ENCODE data around the gene TMED7. TPM values are rescaled to one million over a fixed set of nuclear protein-coding genes. Genes with fewer than 3 reads are reported as not detected.
A peak's percentile ranks its signal among the peaks of the same experiment; 100 is the strongest.

The TMED7 gene
- total RNA-seq, 1 experiment from 2014 or later, result 96.1 TPM

- peak; percentile 38 for DNase-seq (ENCODE audit: unreplicated experiment)
- H3K27ac Mint-ChIP-seq (ENCODE audit: low read depth, unreplicated experiment), result no peak overlapping the region
- no peak overlapping the region for H3K4me3 Mint-ChIP-seq (ENCODE audit: unreplicated experiment)
- TF ChIP-seq CTCF (IDR thresholded peaks at IDR 0.05; ENCODE audit: unreplicated experiment), result no peak
- CTCF ChIA-PET, result interaction anchor here (0.6 to 1.7 kb wide), 4 partner anchors 9 to 274 kb away, joined by 3 to 10 read pairs (median 4); no protein-coding TSS in a partner anchor
- no TSS peak for BruUV-seq (replicated peaks)
- H3K27me3 Mint-ChIP-seq (ENCODE audit: insufficient read depth, unreplicated experiment), result no peaks in the 10 kb centered on the region
- no peaks in the 10 kb centered on the region for H3K9me3 Mint-ChIP-seq (ENCODE audit: unreplicated experiment)
- H3K4me1 Mint-ChIP-seq (ENCODE audit: insufficient read depth, unreplicated experiment), result no peaks in the 10 kb centered on the region
- no peaks in the 10 kb centered on the region for H3K36me3 Mint-ChIP-seq (ENCODE audit: insufficient read depth, unreplicated experiment)
- intact Hi-C loops (cut with micrococcal nuclease), result no loop called here
- POLR2A ChIA-PET, result no interaction called here
These were observed 42.4 kb downstream of the TMED7 start for GRCh38 chr5:115583474-115583873.

- ChIA-PET CTCF (interaction anchor here (0.6 to 1.8 kb wide), 5 partner anchors 8 to 272 kb away, joined by 3 to 5 read pairs (median 3); no protein-coding TSS in a partner anchor), POLR2A (interaction anchor here (0.7 kb wide), 1 partner anchor 277 kb away, joined by 3 read pairs; no protein-coding TSS in a partner anchor)
- Mint-ChIP-seq H3K9me3 (ENCODE audit: unreplicated experiment) (peaks cover 9% of the 10 kb centered on the region), H3K27ac (ENCODE audit: low read depth, unreplicated experiment) (no peak overlapping the region), H3K36me3 (ENCODE audit: insufficient read depth, unreplicated experiment) (no peaks in the 10 kb centered on the region), H3K4me1 (ENCODE audit: insufficient read depth, unreplicated experiment) (peaks cover 6% of the 10 kb centered on the region), H3K4me3 (ENCODE audit: unreplicated experiment) (no peak overlapping the region), H3K27me3 (ENCODE audit: insufficient read depth, unreplicated experiment) (no peaks in the 10 kb centered on the region)
- no peak for DNase-seq (ENCODE audit: unreplicated experiment)
- intact Hi-C loops (cut with micrococcal nuclease), result no loop called here
- no peak for TF ChIP-seq CTCF (IDR thresholded peaks at IDR 0.05; ENCODE audit: unreplicated experiment)
- BruUV-seq (replicated peaks), result no TSS peak
These were observed 44.9 kb downstream of the TMED7 start for GRCh38 chr5:115580941-115581340.

GRCh38 chr5:115579747-115580173 lies 46.1 kb downstream of the TMED7 start:
- H3K4me3 Mint-ChIP-seq (ENCODE audit: unreplicated experiment), result no peak overlapping the region
- ChIA-PET POLR2A (interaction anchor here (0.6 kb wide), 1 partner anchor 43 kb away, joined by 3 read pairs; no protein-coding TSS in a partner anchor), CTCF (interaction anchor here (0.6 to 13.3 kb wide), 2 partner anchors 202 to 271 kb away, joined by 3 to 264 read pairs; no protein-coding TSS in a partner anchor)
- TF ChIP-seq CTCF (IDR thresholded peaks at IDR 0.05; ENCODE audit: unreplicated experiment), result no peak
- peaks cover 12% of the 10 kb centered on the region for H3K4me1 Mint-ChIP-seq (ENCODE audit: insufficient read depth, unreplicated experiment)
- intact Hi-C loops (cut with micrococcal nuclease), result loop anchor here (5.0 to 10.0 kb wide), 2 partner anchors 415 to 482 kb away; partner anchors contain the start of gene TRIM36
- peaks cover 9% of the 10 kb centered on the region for H3K9me3 Mint-ChIP-seq (ENCODE audit: unreplicated experiment)
- no peaks in the 10 kb centered on the region for H3K36me3 Mint-ChIP-seq (ENCODE audit: insufficient read depth, unreplicated experiment)
- no TSS peak for BruUV-seq (replicated peaks)
- H3K27me3 Mint-ChIP-seq (ENCODE audit: insufficient read depth, unreplicated experiment), result no peaks in the 10 kb centered on the region
- no peak overlapping the region for H3K27ac Mint-ChIP-seq (ENCODE audit: low read depth, unreplicated experiment)
- DNase-seq (ENCODE audit: unreplicated experiment), result peak; percentile 43

GRCh38 chr5:115579216-115579615 lies 46.6 kb downstream of the TMED7 start:
- peaks cover 9% of the 10 kb centered on the region for H3K9me3 Mint-ChIP-seq (ENCODE audit: unreplicated experiment)
- ChIA-PET POLR2A (no interaction called here), CTCF (interaction anchor here (0.6 to 13.3 kb wide), 2 partner anchors 202 to 271 kb away, joined by 3 to 264 read pairs; no protein-coding TSS in a partner anchor)
- no peaks in the 10 kb centered on the region for H3K36me3 Mint-ChIP-seq (ENCODE audit: insufficient read depth, unreplicated experiment)
- H3K4me3 Mint-ChIP-seq (ENCODE audit: unreplicated experiment), result no peak overlapping the region
- no peaks in the 10 kb centered on the region for H3K27me3 Mint-ChIP-seq (ENCODE audit: insufficient read depth, unreplicated experiment)
- no peak overlapping the region for H3K27ac Mint-ChIP-seq (ENCODE audit: low read depth, unreplicated experiment)
- TF ChIP-seq CTCF (IDR thresholded peaks at IDR 0.05; ENCODE audit: unreplicated experiment), result no peak
- no TSS peak for BruUV-seq (replicated peaks)
- H3K4me1 Mint-ChIP-seq (ENCODE audit: insufficient read depth, unreplicated experiment), result peaks cover 16% of the 10 kb centered on the region
- DNase-seq (ENCODE audit: unreplicated experiment), result no peak
- intact Hi-C loops (cut with micrococcal nuclease), result loop anchor here (5.0 to 10.0 kb wide), 2 partner anchors 414 to 482 kb away; partner anchors contain the start of gene TRIM36

Data from MCF 10A (cell line).